Measurements from ENCODE around the gene SIK3.

DNA sequence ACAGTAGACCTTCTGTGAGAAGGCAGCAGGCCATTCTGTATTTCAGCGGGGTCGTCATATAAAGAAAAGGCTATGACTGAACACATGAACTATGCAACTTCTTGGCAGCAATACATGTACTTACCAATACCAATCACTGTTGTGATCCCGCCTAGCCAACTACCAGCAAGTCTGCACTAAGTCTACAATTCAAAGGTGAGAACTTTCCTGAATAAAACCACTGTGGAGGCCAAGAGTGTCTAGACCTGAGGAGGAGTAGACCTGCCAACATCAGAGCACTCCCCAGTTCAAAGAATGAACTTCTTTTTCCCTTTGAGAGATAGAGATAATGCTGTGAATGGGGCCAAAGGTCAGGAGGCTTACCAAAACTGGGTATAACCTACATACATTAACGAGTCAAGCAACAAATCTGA is 108.2 kb downstream of the SIK3 start:
- TF ChIP-seq POLR2A (IDR thresholded peaks at IDR 0.05) (no peak), POLR2AphosphoS5 (IDR thresholded peaks at IDR 0.05) (peak; percentile 68)
- TF ChIP-seq, protein P1, sequence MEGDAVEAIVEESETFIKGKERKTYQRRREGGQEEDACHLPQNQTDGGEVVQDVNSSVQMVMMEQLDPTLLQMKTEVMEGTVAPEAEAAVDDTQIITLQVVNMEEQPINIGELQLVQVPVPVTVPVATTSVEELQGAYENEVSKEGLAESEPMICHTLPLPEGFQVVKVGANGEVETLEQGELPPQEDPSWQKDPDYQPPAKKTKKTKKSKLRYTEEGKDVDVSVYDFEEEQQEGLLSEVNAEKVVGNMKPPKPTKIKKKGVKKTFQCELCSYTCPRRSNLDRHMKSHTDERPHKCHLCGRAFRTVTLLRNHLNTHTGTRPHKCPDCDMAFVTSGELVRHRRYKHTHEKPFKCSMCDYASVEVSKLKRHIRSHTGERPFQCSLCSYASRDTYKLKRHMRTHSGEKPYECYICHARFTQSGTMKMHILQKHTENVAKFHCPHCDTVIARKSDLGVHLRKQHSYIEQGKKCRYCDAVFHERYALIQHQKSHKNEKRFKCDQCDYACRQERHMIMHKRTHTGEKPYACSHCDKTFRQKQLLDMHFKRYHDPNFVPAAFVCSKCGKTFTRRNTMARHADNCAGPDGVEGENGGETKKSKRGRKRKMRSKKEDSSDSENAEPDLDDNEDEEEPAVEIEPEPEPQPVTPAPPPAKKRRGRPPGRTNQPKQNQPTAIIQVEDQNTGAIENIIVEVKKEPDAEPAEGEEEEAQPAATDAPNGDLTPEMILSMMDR (IDR thresholded peaks at IDR 0.05), result no peak

Data from gastroesophageal sphincter (tissue), 3 donors.